HG03460 (cell line): Measurements from ENCODE around the gene SLC39A11.

Experiments used
- ATAC-seq: cut with Tn5 transposase; IDR thresholded peaks from one replicate; pipeline ENCODE4 v1.9.1; 2021; ENCODE audit not compliant: unreplicated experiment

SLC39A11 gene

DNA sequence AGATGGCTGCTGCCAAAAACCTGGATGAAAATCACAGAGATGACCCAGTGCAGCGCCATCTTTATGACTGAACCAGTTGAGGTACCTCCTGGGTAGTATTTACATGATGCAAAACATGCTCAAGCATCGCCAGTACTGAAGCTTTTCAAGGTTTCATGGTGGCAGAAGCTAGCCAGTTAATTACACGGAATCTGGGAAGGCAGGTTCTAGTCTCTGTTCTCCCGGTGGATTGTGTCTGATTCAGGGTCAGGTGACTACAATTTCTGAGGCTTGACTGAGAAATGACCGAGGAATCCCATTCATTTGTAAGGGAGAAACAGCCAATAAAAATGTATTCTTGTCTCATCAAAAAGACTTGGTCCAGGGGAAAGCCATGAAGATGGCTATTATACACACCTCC lies 209.1 kb downstream of the SLC39A11 start:
- no peak for ATAC-seq

DNA sequence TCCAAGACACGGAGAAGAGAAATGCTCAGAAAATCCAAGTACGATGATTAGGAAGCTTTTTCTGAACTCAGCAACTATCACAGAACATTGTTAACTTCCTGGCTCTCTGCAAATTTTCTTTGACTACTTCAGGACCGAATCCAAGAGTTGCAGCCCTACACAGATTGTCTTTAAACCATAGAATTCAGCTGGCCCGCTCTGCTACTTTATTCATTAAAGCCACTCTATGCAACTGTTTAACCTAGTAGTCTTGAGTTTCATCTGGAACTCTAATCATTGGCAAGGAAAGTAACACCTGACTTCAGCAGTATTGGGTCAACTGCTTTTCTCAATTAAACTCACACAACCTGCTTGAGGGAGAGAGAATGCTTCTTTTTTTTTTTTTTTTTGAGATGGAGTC lies 210.1 kb downstream of the SLC39A11 start:
- no peak for ATAC-seq

DNA sequence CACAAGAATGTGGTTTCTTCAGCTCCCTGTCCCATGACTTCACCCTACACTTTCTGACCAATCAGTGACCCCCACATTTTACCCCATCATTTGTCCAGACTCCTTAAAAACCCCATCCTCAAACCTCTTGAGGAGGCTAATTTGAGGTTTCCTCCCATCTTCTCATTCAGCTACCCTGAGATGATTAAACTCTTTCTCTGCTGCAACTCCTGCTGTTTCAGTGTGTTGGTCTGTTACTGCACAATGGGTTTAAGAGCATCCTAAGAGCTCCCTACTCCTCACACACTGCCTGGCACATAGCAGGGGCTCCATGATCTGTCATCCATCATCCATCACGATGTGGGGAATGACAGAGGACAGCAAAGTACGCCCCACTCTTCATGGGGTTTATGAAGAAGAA lies 212.6 kb downstream of the SLC39A11 start:
- ATAC-seq, result no peak

DNA sequence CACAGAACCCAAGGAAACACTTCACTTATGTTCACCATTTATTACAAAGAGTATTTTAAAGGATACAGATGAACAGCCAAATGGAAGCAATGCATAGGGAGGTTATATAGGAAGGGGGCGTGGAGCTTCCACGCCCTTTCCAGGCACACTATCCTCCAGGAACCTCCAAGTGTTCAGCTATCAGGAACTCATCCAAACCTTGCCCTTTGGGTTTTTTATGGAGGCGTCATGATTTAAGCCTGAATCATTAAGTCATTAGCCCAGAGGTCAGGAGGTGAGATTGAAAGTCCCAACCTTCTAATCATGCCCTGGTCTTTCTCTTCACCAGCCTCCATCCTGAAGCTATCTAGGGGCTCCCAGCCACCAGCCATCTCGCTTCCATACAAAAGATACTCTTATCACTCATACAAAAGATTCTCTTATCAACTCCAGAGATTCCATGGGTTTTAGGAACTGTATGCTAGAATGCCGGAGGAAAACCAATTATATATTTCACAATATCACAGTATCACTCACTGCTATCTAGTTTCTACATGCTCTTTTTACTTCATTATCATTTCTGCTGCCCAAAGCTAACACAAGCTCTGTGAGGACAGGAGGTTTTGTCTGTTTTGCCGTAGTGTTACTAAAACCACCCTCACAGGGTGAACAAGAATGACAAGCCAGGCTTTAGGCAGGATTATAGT lies 213.4 kb downstream of the SLC39A11 start:
- no peak for ATAC-seq

DNA sequence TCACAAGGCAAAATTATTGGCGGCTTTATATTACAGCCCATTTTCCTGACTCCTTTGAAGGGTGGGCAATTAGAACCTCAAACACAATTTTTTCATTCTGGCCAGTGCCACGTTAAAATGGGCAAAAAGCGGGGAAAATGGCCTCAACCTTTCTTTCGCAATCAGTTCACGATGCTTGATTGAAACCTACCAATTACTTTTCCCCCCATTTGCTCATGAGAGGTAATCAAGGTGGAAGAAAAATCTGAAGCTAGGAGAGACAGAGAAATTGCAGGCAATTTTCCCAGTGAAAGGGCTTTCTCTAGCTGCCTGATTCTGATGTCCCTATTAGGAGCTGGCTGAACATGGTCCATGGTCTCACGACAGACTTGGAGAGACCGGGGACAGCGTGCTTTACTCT lies 215.1 kb downstream of the SLC39A11 start:
- ATAC-seq, result no peak

DNA sequence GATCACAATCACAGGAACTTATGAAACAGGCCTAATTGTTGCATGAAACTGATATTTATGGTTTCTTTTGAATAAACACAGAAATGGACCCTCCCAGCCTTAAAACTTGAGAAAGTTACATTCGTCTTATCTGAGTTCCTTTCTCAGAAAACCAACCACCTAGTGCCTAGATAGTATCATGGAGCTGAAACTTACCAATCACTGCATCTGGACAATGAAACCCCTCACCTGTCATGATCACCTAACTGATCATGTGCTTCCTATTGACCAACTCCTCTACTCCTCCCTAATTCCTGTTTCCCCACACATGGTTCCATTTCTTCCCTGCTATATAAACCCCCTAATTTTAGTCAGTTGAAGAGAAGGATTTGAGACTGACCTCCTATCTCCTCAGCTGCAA lies 216.1 kb downstream of the SLC39A11 start:
- ATAC-seq, result no peak

DNA sequence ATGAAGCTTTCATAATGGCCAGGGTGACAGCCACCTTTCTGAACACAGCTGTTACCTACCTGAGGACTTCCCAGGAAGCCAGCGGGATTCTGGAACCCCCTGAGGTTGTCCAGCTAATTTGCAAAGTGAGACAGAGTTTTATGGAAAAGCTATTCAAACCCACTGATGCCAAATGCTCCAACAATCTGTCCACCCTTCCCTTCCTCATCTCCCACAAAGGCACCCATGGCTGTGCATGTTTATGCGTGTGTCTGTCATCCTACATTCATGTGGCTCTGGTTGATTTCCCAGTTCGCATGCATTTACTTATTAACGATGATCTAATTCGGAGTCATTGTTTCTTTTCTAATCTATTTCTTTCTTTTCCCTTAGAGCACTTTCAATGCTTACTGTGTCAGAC lies 217.1 kb downstream of the SLC39A11 start:
- ATAC-seq, result no peak

DNA sequence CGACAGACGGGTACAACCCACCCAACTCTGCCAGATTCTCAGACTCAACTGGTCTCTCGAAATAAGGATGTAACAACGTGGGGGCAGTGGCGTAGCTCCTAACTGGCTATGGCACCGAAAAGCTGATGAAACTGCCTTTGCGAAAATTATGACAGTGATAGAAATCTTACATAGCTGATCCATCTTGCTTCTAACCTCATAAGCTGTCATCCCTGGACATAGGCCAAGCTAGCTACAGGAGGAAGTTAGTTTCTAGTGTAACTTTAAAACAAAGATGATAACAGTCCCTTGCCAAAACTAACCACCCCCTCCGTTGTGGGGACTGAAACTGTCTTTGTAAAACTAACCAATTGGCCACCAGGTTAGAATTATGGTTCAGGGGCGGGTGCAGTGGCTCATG lies 220.1 kb downstream of the SLC39A11 start:
- ATAC-seq, result no peak

DNA sequence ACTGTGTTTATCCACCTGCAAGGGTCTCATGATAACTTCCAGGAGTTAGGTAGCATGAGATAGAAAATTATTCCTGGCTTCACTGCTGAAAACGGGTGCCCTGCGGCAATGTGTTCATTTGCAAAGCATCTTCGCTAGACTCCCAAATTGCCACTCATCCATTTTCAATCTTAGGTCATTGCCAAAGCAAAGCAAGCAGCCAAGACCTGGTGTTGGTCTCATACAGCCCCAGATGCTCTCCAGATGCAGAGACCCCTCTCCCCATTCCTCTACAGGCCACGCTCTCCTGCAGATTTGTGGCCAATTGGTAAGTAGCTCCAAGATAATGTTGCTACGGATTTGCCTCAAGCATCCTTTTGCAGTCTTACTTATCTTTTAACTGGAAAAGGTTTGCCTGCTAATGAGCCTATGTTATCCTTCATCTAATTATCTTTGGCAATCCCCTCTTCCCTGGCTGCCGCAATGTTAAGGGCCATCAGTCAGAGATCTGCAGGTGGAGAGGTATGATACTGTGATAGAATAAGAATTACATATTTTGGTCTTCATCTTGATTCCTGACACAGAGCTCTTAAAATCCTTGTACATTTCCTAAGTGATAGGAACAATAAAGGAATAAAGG lies 222.0 kb downstream of the SLC39A11 start:
- ATAC-seq, result no peak

DNA sequence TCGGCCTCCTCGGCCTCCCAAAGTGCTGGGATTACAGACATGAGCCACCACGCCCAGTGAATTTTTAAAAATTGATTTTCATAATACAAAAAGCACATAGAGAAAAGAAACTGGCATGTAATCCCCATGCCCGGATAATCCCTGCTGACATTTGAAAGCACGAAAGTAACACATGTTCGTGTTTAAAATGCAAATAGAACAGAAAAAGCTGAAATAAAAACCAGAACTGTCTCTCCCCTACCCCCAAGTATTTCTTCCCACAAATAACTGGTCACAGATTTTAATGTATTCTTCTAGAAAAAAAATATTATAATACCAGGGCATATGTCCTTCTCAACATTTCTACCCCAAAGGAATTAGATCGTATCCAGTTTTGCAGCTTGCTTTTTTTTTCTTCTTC lies 222.9 kb downstream of the SLC39A11 start:
- ATAC-seq, result no peak

DNA sequence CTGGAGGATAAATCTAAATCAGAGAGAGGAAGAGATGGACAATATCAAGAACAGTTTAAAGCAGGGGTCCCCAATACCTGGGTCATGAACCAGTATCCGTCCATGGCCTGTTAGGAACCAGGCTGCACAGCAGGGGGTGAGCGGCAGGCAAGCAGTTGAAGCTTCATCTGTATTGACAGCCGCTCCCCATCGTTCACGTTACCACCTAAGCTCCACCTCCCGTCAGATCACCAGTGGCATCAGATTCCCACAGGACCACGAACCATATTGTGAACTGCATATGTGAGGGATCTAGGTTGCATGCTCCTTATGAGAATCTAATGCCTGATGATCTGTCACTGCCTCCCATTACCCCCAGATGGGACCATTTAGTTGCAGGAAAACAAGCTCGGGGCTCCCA lies 226.5 kb downstream of the SLC39A11 start:
- ATAC-seq, result no peak

DNA sequence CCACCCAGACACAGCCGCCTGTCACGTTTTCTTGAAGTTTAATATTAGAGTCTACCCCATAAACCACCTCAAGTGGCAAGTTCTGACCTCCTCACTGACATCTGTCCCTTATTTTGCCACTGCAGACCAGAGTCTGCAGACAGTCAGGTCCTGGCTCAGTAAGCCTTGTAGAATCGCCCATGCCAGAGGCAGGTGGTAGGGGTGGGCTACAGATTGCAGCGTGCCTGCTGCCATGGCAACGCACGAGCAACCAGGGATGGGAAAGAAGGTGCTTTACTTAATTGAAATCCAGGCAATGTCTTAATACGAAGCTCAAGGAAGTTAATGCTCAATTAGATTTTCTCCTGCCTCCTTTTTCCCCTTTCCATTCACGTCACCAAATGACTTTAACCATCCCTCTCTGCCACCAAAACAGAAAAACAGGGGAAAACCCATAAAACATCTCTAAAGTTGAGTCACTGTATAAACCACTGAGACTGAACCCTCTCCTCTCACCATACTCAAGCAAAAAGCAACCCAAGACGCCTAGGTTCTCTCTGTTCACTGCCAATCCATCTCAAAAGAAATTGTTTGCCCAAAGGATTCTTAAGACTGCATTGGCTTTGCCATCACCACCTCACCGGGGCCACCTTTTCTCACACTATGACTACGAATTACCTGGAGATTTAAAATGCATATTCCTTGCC lies 228.8 kb downstream of the SLC39A11 start:
- ATAC-seq, result no peak

DNA sequence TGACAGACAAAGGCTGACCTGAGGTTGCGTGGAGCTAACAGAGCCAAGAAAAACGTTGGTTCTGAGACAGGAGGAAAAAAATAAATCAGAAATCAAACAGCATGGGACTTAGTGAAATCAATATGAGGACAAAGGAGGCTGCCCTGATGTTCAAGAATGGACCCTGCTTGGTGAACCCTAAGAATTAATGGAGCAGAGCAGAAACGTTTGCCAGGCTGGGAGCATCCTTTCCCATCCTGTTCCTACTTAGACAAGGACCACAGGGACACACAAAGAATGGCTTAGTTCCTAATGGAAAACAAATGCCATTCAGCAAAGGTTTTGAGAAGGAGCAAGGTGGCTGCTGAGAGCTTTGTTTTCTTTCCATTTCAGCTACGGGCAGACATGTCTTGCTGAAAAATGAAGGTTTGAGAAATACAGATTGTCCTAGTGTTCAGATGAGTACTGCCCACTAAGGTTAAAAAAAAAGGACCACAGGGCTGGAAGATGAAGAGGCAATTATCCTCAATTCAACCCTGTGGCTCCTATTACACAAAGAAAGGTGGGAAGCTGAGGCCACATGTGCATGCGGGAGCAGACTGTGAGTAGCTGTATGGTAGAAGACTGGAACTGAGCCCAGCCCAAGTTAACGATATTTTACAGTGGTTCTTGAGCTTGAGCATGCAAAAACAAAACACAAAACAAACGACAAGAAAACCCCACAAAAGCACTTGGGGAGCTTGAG lies 230.1 kb downstream of the SLC39A11 start:
- ATAC-seq, result no peak

DNA sequence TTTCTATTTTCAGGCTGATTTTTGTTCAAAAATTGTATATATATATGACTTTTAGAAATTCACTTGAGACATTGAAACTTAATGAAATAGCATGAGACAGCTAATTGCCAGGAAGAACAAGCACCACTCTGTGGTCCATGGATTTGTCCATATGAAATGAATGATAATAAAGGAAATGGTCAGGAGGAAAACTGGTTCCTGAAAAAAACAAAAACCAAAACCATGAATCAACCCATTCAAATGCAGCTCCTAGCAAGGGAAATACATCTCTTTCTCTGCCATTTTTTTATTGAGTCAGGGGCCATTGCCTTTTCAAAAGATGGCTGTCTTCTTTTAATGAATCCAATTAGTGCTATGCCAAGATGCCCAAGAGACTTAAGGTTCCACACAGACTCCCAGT lies 230.7 kb downstream of the SLC39A11 start:
- no peak for ATAC-seq

DNA sequence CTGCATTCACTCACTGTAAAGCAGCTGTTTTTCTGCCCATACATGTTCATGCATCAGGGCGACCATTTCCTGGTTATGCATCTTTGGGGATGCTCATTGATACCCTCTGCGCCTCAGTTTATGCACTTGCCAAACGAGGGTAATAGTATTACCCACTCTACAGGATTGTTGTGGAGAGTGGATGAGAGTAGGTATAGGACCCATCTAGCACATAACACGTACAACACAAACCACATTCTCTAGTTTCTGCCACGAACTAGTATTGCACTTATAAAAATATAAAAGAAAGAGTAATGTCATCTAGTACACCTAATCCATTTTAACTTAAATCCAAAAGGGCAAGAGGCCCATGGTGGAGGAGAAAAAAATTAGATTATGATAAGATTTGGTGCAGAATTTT lies 231.7 kb downstream of the SLC39A11 start:
- ATAC-seq, result no peak

DNA sequence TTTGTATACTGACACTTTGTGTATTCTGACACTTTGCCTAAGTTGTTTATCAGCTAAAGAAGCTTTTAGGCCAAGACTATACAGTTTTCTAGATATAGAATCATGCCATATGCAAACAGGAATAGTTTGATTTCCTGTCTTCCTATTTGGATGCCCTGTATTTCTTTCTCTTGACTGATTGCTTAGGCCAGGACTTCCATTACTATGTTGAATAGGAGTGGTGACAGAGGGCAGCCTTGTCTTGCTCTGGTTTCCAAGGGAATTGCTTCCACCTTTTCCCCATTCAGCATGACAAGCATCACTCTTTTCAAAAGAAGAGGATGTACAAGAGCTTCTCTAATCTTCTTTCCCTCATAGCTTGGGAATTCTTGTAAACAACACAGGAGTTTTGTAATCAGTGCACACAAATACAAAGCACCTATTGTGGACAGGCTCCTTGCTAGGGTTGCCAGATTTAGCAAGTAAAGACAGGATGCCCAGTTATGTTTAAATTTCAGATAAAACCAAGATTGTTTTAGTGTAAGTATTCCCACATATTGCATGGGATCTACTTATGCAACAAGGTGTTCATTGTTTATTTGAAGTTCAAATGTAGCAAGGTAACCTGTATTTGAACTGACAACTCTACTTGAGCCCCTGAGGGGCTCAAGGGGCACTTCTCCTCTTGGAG lies 233.5 kb downstream of the SLC39A11 start:
- no peak for ATAC-seq

DNA sequence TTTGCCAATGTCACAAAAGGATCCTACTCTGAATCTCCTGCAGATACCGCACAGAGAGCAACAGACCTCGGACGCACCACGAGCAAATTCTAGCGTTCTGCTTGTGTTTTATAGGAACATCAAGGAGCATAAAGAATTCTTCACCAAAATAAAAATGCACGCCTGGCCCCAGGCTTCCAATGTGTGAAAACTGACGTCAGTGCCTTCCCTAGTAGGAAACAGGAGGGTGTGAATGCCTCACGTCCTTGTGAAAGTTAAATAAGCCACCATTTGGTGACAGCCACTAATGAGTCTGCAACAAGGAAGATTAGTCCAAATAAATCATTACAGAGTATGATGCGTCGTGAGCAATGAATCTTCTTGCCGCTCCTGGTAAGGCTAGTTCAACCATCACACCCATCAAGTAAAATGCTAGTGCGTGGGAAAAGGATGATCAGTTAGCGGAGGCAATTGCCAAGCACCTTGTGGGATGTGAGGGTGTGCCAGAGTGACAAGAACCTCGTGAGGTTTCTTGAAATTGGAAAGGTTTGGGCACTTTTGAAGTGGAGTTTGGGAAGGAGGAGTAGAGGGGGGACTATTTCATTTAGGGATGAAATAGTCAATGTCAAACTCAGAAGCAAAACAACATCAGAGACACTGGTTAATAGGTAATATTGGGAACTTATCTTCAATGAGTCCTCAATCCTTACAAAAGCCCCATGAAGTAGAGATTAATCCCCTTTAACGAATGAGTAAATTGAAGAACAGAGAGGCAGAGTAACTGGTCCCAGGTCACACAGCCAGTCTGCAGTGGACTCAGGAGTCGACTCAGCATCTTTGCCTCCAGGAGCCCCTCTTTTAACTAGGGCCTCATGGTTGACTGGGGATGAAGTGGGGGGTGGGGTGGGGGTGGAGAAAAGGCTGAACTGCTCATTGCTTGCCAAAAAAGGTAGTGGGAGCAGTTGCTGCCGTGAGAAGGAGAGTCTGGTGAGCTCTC lies 238.8 kb downstream of the SLC39A11 start:
- no peak for ATAC-seq

DNA sequence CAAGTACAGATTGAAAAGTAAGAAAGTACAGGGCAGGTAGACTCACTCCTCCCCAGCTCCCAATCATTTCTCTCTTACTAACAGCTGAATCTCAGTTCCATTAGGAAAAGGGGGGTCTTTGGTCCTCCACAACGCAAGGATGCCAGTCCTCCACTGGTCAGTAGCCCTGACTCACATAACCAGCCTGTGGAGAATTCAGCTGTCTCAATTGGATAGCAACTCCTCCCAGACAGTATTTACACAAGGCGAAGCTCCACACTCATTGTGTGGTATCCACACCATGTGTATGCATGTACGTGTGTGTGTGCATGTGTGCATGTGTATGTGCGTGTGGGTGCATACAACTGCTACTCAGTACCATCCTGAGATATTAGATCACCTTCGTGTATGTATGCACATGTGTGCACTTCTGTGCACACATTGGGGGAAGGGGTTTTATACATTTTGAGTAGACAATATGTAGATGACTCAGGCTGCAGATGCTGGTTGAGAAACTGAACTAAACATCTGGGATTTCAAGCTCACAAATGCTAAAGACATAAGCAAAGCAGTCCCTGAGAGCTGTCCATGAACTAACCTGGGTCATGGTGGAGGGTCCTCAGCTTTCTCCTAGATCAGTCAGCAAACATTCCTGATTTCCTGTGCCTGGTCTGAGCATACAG lies 240.1 kb downstream of the SLC39A11 start:
- ATAC-seq, result no peak

DNA sequence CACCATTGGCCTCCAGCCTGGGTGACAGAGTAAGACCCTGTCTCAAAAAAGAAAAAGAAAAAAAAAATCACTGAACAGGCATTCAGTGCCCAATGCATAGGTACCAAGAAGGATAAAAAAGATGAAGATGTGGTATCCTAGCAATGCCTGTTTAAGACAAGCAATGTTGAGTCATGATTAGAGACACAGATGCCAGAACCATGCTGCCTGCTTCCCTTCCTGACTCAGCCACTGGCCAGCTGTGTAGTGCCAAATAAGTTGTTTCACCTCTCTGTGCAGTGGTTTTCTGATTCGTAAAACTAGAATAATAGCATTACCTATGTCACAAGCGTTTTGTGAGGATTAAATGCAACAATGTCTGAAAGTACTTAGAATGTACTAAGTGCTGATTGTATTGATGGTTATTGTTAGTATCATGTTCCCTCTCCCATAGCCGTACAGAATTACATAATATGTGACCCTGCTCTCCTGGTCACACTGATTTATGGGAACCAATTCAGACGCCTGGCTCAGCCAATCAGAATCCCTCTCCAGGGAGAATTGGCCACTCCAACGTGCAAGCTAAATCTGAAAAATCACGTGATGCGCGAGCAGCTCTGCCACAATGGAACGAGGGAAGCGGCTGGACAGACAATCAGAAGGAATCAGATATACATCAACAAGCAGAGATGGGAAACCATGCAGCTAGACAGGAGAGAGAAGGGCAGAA lies 241.9 kb downstream of the SLC39A11 start:
- no peak for ATAC-seq
